Loucy (cell line): Measurements from ENCODE around the gene GRIP1.

Experiments
- CTCF ChIP-seq: fragments of 200-600 bp; sonication (generic); conservative IDR thresholded peaks from 2 replicates; pipeline ENCODE4 v1.5.1; 2014; ENCODE audit warnings: mild to moderate bottlenecking, antibody characterized with exemption, low read length
- EZH2phosphoT487 ChIP-seq: fragments of 200-600 bp; IDR thresholded peaks from 2 replicates; pipeline ENCODE4 v1.6.1; 2018; ENCODE audit warnings: antibody characterized with exemption, mild to moderate bottlenecking, moderate library complexity, borderline replicate concordance

- no peak for TF ChIP-seq CTCF
- TF ChIP-seq EZH2phosphoT487, result no peak
These were observed 82.7 kb downstream of the GRIP1 start for GRCh38 chr12:66596199-66596598.
